Right kidney (tissue), 1 donor: Measurements from ENCODE around the gene APMAP.
"Not testable (repeated sequence)": the region's sequence is repeated elsewhere in the genome, so short reads cannot be mapped to it uniquely, and the experiment has no call there.

Source experiments
- DNase-seq: peaks from one replicate; pipeline ENCODE4 v3.0.0-alpha.2; 2016

APMAP gene

DNA sequence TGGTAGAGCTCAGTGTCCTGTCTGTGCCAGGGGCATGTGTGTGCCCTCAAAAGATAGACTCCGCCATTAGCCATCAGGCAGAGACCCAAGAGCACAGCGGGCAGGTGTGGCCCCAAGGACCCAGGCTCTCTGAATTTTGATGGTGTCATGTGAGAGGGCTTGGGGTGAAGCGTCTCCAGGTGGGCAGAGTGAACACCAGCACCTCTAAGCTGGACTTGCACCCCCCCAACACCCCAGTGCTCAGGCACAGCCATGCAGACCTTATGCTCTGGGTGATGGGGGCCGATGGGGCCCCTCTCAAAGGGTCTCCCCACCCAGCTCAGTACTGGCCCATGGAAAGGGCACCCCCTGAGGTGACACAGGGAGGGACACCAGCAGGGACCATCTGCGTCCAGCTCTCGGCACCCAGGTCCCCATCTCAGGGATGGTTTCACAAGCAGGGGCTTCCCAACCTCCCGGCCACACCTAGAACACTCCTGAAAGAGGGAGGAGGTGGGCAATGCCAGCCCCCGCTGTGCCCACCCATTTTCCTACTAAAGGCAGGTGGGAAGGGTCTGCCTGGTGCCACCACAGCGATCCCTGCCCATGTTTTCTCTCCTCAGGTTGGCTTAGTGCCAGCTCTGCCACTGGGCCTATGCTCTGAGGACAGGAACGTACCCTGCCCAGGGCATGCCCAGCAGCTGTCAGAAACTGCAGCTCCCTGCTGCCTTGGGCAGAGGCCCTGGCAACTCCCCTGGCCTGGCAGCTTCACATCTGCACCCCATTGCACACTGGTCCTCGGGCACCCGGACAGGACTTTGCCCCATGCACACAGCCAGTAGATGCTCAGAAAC is 40.0 kb downstream of the APMAP start:
- DNase-seq, result no peak

DNA sequence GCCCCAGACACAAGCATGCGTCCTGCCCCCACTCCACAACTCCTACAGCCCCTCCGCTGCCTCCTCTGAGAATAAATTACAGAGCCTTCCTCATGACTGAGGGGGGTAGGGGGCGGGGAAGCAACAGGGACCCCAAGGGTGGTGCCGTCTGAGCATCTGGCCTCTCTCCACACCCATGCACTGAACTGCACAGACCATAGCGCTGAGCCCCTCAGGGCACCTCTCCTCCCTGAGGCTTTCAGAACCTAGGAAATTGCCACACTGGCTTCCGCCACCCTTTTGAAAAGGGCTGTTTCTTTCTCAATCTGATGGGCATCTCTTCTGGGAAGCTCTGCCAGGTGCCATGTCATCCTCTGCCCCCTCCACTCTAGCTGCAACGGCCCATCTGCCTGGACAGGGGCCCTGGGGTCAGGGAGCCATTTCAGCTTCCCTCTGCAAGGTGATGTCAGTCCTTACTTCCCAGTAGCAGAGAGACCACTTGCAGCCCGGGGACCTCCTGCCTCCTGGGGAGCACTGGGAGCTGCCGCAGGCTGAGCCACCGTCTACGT is 40.9 kb downstream of the APMAP start:
- no peak for DNase-seq

DNA sequence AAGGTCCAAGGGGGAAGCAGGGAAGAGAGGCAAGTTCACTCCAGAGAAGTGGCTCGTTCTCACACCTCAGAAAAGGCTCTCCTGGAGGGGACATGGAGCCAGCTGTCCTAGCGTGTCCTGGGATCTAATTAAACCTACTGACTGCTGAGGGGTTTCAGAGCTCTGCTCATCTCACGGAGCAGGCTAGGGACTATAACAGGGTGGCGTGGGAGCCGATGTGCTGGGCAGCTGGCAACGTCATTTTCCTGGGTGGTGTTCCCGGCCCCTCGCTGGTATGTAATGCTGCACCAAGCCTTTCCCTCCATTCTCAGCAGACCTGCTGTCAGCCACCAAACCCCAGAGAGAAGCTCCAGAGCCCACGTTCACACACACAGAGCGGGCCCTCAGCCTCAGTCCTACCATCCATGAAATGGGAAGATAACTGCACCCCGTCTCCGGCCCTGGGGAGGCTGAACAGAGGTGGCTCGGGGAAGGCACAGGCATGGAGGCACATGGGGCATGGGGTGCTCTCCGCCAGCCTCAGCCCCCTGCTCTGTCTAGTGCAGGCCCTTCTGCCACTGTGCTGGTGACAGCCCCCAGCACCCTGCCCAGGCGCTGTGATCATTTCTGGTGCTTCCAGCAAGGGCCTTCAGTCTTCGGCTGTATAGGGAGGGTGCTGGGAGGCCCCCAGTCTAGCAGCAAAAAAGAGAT is 41.6 kb downstream of the APMAP start:
- no peak for DNase-seq

DNA sequence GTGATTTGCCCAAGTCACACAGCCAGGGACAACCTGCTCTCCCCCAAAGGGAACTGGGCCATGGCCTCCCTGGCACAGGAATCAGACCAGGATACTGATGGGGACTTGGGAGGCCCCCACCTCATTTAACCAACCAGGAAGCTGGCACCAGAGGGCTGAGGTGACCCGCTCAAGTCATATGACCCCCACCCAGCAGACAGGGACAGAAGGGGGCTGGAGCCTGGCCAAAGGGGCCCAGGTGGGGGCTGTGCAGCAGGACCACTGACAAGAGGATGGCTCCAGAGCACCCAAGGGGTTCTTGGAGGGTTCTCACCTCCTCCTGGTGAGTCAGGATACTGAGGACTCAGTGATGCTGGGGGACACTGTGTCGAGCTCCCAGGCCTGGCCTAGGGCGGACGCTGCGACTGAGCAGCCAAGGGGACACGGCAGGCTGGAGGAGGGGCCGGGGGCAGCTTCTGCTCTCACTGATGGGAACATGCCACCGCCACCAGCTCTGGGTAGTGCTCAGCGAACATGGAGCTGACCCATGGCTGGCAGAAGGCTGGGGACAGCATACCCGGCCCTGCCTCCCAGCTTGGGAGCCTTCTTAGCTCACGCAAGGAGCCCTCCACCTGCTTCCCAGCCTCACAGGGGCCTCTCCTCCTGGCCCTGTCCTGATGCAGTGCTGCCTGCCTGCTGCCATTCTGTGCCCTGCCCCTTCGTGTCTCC is 42.3 kb downstream of the APMAP start:
- DNase-seq, result no peak

DNA sequence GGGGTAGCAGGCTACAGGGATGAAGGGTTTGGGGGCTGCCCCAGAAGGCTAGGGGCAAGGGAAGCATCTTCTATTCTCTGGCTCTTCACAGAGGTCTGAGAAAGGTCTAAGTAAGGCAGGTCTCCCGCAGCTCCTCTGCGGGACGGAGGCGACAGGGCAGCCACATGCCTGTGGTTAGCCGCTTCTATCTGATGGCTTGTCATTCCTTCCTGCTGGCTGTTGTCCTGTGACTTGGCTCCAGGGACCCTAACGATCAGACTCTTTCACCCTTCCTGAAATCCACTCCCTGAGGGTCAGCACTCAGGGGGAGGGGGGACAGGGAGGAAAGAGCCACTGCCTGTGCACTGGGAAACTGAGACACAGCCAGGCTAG is 42.8 kb downstream of the APMAP start:
- DNase-seq, result no peak

DNA sequence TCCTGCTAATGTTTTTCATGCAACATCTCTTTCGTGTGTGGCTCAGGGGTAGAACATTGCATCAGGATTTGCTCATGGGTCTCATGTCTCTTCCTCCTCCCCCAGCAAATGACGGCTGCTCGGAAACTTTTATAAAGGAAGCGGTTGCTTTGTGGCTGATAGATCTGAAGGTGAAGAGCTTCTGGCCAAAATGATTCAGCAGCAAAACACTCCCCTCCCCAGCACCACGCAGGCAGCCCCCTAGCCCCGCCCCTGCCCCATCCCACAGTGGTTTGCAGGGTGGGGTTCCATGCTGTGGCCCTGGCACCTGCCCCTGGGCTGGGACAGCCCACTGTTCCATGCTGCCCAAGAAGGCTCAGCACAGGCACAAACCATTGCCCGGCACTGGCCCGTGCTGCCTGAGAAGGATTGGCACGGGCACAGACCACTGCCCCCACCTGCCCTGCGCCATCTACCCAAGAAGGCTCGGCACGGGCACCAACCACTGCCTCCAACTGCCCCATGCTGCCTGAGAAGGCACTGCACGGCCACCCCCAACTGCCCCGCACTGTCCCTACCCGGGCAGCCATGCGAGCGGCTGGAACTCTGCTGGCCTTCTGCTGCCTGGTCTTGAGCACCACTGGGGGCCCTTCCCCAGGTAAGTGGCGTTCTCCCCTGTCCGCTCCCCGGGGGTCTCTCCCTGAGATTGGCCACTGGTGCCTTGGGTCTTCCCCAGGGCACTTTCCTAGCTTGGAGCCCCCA is 43.4 kb downstream of the APMAP start, which contains the start of gene CST7:
Gene CST7, plus strand, starts transcription at position 331 of the 741 bp plus-strand sequence. Its CDS starts 237 bp downstream, at position 568.
- no peak for DNase-seq

DNA sequence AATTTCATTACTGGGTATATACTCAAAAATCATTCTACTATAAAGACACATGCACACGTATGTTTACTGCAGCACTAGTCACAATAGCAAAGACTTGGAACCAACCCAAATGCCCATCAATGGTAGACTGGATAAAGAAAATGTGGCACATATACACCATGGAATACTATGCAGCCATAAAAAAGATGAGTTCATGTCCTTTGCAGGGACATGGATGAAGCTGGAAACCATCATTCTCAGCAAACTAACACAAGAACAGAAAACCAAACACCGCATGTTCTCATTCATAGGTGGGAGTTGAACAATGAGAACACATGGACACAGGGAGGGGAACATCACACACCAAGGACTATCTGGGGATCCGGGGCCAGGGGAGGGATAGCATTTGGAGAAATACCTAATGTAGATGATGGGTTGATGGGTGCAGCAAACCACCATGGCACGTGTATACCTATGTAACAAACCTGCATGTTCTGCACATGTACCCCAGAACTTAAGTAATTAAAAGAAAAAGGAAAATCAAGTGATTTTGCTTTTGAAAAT is 44.1 kb downstream of the APMAP start:
- DNase-seq, result not testable (repeated sequence)

DNA sequence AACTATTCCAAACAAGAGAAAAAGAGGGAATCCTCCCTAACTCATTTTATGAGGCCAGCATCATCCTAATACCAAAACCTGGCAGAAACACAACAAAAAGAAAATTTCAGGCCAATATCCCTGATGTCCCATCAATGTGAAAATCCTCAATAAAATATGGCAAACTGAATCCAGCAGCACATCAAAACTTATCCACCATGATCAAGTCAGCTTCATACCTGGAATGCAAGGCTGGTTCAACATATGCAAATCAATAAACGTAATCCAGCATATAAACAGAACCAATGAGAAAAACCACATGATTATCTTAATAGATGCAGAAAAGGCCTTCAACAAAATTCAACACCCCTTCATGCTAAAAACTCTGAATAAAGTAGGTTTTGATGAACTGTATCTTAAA is 46.2 kb downstream of the APMAP start:
- DNase-seq, result not testable (repeated sequence)

DNA sequence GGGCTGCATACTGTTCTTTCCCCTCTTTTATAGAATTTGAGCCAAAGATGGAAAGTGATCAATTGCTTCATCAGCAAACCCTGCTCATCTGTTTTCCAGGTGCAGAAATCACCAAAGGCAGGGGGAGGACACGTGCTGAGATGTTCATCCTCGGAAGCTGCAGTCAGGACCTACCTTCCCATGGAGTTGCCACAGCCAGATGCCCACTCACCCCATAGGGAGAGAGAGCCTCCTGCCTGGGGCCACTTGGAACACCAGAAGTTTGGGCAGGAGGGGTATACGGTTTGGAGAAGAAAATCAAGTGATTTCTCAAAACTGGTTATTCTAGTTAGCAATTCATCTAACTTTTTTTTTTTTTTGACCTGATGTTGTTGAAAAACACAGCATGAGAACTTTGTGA is 48.8 kb downstream of the APMAP start:
- DNase-seq, result no peak

DNA sequence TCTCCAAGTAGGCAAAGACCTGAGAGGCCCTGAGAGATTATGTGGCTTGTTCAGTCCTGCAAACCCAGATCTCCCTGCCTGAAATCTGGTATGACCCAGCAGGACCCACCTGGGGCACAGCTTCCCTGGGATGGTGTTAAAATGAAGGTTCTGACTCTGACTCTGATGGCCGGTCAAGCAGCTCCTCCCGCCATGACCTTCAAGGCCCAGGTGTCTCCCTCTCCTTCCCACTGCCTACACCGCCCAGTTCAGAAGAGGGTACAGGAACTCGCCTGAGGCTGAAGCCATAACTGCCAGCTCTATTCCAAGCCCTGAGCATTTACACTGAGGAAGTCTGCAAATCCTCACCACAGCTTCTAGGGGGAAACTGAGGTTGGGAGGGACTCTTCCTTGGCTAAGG is 49.4 kb downstream of the APMAP start:
- no peak for DNase-seq

DNA sequence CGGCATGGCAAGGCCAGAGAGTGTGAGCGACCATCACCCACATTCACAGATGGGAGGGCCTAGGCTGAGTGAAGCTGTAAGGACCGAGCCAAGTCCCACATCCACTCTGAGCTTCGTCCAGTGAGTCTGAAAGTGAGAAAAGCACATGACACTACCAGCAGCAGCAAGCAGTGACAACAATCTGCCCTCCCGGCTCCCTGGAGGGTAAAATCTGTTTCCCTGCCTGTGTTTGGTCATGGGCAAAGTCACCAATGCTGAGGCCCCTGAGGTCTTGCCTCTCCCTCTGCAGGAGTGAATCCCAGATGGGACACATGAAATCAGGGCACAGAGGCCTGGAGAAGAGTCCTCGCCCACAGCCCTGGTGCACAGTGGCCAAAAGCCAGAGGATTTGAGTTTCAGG is 49.9 kb downstream of the APMAP start:
- no peak for DNase-seq

DNA sequence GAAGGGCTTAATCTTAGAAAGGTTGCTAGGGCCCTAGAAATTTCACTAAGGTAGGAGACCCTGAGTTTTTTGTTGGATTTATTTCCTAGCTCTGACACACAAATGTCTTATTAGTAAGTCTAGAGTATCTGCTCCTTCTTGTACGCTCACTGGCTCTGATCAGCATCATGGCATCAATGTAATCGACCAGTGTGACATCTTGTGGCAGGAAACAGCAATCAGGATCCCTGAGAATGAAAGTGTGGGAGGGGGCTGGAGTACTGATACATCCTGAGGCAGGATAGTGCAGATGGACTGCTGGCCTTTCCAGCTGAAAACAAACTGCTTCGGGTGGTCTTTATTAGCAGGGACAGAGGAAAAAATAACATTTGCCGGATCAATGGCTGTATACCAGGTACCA is 53.5 kb downstream of the APMAP start:
- DNase-seq, result no peak

DNA sequence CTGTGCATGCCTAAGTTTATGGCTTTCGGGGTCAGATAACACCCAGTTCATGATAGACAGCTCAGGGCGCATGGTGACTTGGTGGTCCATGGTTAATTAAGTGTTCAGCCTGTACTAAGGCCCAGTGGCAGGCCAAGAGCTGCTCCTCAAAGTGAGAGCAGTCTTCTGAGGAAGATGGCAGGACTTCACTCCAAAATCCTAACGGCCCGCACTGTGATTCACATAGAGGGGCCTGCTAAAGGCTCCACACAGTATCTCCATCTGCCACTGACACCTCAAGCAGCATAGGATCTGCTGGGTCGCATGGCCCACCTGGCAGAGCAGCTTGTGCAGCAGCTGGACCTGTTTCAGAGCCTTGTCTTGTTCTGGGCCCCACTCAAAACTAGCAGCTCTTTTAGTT is 54.1 kb downstream of the APMAP start:
- no peak for DNase-seq

DNA sequence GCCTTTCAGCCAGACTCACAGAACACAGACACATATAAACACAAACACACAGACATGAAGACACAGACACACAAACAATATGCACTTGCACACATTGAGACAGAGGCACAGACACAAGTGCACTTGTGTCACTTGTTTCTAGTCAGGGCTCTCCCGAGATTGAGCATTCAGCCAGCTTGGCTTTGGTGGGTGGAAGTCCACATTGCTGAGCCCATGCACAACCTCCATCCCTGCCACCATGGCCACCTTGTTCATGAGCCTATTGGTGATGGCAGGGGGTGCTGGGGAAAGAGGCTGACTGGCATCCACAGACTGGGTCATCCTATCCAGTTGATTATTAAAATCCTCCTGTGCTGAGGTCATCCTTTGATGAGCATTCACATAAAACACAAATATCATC is 55.0 kb downstream of the APMAP start:
- DNase-seq, result no peak

DNA sequence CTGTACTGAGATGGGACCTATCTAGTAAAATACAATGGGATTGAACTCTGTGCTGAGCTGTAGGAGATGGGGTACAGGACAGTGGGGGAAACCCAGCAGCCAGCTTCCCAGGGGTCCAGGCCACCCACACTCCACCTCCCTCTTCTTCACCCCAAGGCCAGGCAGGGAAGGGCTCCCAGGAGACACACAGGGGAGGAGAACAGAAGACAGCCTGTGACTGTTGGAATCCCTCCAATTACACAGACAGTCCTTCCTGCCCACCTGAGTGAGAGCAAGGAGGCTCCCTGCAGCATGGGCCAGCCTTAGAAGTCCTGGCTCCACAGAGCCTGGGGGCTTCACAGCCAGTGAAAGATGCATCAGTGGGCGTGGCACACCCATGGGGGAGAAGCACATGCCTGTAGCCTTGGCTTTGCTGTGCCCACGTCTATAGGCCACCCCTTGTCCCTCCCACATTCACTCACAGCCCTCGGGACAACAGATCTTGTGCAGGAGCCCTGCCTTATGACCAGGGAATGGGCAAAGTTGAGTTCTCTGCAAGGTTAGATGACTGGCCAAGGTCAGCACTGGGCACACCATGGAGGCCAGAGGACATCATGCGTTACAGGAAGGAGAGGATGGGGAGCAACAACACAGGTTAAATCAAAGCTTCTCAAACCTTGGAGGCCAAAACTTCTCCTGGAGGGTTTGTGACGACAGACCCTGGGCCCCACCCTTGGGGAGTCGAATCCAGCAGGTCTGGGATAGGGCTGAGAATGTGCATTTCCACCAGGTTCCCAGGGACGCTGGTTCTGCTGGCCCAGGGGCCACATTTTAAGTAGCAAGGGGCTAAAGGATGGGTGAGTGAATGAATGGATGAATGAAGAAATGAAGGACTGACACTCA is 55.8 kb downstream of the APMAP start:
- DNase-seq, result no peak

DNA sequence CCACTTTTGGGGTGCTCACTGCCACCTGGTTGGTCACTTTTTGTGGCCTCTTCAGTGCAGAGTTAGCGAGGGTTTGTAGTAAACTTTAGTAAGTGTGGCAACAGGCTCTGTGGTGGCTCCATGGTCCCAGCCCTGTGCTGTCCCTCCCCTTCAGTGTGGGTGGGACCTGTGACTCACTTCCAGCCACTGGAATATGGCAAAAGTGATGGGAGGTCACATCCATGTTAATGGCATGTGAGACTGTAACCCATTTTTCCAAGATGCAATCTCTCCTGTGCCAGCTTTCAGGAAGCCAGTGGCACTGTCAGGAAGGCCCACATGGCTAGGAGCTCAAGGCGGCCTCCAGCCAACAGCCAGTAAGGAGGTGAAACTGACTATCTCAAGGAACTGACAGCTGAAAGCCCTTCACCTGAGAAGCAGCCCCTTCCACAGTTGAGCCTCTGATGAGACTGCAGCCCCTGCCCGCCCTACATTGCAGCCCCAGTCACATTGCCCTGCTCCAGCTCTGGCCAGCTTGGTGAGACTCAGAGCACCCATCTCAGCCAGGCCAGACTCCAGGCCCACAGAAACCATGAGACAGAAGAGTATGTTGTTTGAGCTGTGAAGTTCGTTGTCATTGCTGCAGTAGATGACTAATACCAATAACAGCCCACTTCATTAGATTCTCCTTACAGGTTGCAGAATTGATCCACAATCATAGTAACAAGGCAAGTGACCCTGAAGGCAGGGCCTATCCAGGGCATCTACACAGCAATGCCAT is 56.6 kb downstream of the APMAP start:
- no peak for DNase-seq

DNA sequence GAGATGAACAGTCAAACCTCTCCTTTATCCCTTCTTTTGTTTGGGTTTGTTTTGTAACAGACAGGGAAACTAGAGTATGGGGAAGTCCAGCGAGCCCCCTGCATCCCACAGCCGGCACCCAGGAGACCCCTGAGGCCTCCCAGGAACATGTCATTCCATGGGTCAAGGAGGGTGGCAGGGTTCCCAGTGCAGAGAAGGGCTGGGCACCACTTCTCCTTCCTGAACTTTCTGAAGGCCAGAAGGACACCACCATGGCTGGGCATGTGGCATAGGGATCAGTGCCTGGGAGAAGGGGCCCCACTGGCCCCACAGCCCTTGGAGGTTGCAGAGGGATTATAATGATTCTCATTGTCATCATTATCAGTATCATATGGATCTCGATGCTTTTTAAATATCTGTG is 57.4 kb downstream of the APMAP start:
- DNase-seq, result no peak

DNA sequence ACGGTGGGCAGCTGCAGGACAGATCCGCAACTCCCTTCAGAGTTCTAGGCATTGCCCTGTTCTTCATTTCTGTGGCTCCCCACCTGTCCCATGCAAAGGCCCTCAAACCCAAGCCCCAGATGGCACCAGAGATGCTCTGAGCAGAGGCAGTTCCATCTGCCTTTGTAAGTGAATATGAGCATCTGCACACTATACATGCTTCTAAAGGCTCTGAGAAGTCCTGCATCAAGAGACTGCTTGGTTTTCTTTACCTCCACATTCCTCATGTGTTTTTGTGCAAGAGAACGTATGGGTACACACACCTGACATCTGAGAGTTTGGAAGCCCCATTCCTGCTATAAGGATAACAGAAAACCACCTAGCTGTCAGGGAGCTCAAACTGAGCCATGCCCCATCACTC is 57.8 kb downstream of the APMAP start:
- DNase-seq, result no peak

DNA sequence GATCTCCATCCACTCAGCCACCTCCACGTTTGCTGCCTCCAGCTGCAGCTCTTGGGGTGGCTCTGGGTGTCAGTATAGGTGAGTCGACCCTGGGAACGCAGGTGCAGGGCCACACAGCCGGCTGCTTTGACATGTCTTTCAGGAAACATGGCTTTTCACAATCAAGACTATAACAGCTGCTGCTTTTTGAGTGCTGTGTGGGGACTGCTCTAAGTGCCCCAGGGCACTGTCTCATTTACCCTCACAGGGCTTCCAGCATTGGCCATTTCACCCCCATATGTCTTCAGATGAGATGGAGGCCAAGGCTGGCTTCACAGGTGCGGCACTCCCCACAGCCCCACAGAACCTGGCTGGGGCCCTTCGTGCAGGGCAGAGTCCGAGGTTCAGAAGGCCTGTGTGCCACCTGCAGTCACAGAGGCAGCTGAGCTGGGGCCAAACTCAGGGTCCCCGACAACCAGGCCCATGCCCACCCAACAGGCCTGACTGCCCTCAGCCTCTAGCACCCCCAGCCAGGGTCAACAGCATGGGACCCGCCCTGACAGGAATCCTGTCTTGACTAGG is 58.4 kb downstream of the APMAP start:
- DNase-seq, result no peak
